HEK293T (cell line): ENCODE data around the gene XPR1.
"Not testable (repeated sequence)": the region's sequence is repeated elsewhere in the genome, so short reads cannot be mapped to it uniquely, and the experiment has no call there.

Source experiments
- CTCF ChIA-PET: fragments of 350-600 bp; formaldehyde crosslinking; extraction: SDS; loops from one replicate; lab custom pipeline; 2021; ENCODE audit warnings: antibody characterized with exemption, inconsistent platforms; lab: Yijun Ruan, JAX
- POLR2A ChIA-PET: fragments of 350-600 bp; formaldehyde crosslinking; extraction: SDS; loops from one replicate; lab custom pipeline; 2020; ENCODE audit warnings: antibody characterized with exemption, inconsistent platforms; lab: Yijun Ruan, JAX
- DNase-seq: peaks from one replicate; pipeline ENCODE4 v3.0.0; 2012; ENCODE audit warnings: mixed read lengths; ENCODE audit errors: extremely low spot score
- ARNT ChIP-seq: fragments of 450-650 bp; IDR thresholded peaks from 2 replicates; pipeline ENCODE4 v1.6.1; 2017; ENCODE audit warnings: mild to moderate bottlenecking
- BHLHE40 ChIP-seq: fragments of 450-650 bp; IDR thresholded peaks from 2 replicates; pipeline ENCODE4 v1.6.1; 2016; ENCODE audit warnings: mild to moderate bottlenecking, moderate library complexity, borderline replicate concordance
- CTBP1 ChIP-seq: fragments of 450-650 bp; IDR thresholded peaks from 2 replicates; pipeline ENCODE4 v1.6.1; 2016; ENCODE audit warnings: borderline replicate concordance
- ELF4 ChIP-seq: fragments of 450-650 bp; IDR thresholded peaks from 2 replicates; pipeline ENCODE4 v1.6.1; 2017; ENCODE audit warnings: antibody characterized with exemption
- FOXA1 ChIP-seq: fragments of 450-650 bp; IDR thresholded peaks from 2 replicates; pipeline ENCODE4 v1.6.1; 2016; ENCODE audit warnings: mild to moderate bottlenecking
- FOXK2 ChIP-seq: fragments of 450-650 bp; IDR thresholded peaks from 2 replicates; pipeline ENCODE4 v1.6.1; 2016; ENCODE audit warnings: mild to moderate bottlenecking
- FOXM1 ChIP-seq: fragments of 450-650 bp; IDR thresholded peaks from 2 replicates; pipeline ENCODE4 v1.6.1; 2017; ENCODE audit warnings: mild to moderate bottlenecking, borderline replicate concordance
- HDGF ChIP-seq: fragments of 450-650 bp; IDR thresholded peaks from 2 replicates; pipeline ENCODE4 v1.6.1; 2017; ENCODE audit warnings: antibody characterized with exemption, borderline replicate concordance
- L3MBTL2 ChIP-seq: fragments of 450-650 bp; conservative IDR thresholded peaks from 2 replicates; pipeline ENCODE4 v1.6.1; 2016; ENCODE audit warnings: mild to moderate bottlenecking
- LEF1 ChIP-seq: fragments of 450-650 bp; IDR thresholded peaks from 2 replicates; pipeline ENCODE4 v1.6.1; 2017; ENCODE audit warnings: mild to moderate bottlenecking, borderline replicate concordance
- NFRKB ChIP-seq: fragments of 450-650 bp; IDR thresholded peaks from 2 replicates; pipeline ENCODE4 v1.6.1; 2016; ENCODE audit warnings: mild to moderate bottlenecking, moderate library complexity
- PKNOX1 ChIP-seq: fragments of 450-650 bp; IDR thresholded peaks from 2 replicates; pipeline ENCODE4 v1.6.1; 2016
- SP1 ChIP-seq: fragments of 450-650 bp; IDR thresholded peaks from 2 replicates; pipeline ENCODE4 v1.6.1; 2017
- SUZ12 ChIP-seq: fragments of 450-650 bp; IDR thresholded peaks from 2 replicates; pipeline ENCODE4 v1.6.1; 2016; ENCODE audit warnings: mild to moderate bottlenecking
- TARDBP ChIP-seq: fragments of 450-650 bp; IDR thresholded peaks from 2 replicates; pipeline ENCODE4 v1.6.1; 2016
- ZNF384 ChIP-seq: fragments of 450-650 bp; IDR thresholded peaks from 2 replicates; pipeline ENCODE4 v1.6.1; 2016

The XPR1 gene

DNA sequence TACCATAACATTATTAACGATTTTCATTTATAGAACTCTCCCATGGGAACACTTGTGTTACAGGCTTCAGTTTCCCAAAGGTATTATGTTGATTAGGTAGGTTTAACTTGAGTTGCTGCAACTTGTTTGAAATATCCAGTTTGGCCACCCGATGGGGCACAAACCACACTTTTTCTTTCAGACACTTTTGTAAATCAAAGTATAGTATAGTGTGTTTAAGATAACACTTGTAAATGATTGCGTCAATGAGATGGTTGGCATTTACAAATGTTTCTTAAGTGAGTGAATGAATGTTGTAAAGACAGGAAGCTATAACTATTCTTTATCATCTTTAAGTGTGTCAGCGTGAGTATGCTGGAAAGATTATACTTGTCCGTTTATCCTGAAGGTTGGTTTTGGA, 4.3 kb downstream of the XPR1 start:
- CTCF ChIA-PET = interaction anchor here (1.9 kb wide), 1 partner anchor 225 kb away, joined by 7 read pairs; no protein-coding TSS in a partner anchor

GRCh38 chr1:180639871-180640270, 8.0 kb downstream of the XPR1 start:
- no peak for DNase-seq
- POLR2A ChIA-PET = no interaction called here
- TF ChIP-seq SP1 = no peak
- no peak for TF ChIP-seq ARNT
- no peak for TF ChIP-seq FOXK2
- TF ChIP-seq FOXM1 = no peak
- no peak for TF ChIP-seq FOXA1
- no peak for TF ChIP-seq SUZ12
- TF ChIP-seq ELF4 = no peak
- TF ChIP-seq ZNF384 = no peak
- TF ChIP-seq BHLHE40 = no peak
- TF ChIP-seq L3MBTL2 = no peak
- CTCF ChIA-PET = no interaction called here

More for the DNA sequence above, 4.3 kb downstream of the XPR1 start:
- POLR2A ChIA-PET = no interaction called here
- no peak for DNase-seq
- no peak for TF ChIP-seq LEF1
- no peak for TF ChIP-seq NFRKB
- TF ChIP-seq SP1 = no peak
- no peak for TF ChIP-seq FOXM1
- TF ChIP-seq PKNOX1 = no peak
- no peak for TF ChIP-seq L3MBTL2
- TF ChIP-seq BHLHE40 = no peak
- no peak for TF ChIP-seq ZNF384
- TF ChIP-seq FOXK2 = no peak
- no peak for TF ChIP-seq CTBP1
- no peak for TF ChIP-seq TARDBP
- TF ChIP-seq SUZ12 = no peak
- no peak for TF ChIP-seq FOXA1
- no peak for TF ChIP-seq ELF4

DNA sequence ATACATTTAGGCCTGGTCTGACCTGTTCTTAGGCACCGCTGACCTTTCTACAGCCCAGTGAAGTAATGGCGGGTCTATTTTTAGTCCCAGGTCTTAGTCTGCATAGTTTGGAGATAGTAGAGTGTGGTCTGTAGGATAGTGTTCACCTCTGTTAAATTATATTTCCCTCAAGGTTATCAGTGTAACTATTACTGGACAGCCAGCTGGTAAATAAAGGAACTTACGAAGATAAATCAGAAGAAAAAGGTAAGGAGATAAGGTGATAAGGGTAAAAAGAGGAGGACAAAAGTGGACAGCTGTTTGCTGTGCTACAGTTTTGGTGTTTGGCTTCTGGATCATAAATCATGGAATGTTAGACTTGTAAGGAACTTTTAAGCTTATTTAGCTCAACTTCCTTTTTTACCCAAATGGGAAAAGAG, 8.7 kb downstream of the XPR1 start:
- ChIA-PET CTCF (no interaction called here), POLR2A (no interaction called here)
- TF ChIP-seq PKNOX1 (no peak), FOXA1 (no peak), NFRKB (no peak), ARNT (no peak), FOXK2 (no peak), LEF1 (no peak), TARDBP (no peak), HDGF (no peak), FOXM1 (no peak), BHLHE40 (no peak), L3MBTL2 (no peak), SUZ12 (no peak), ZNF384 (no peak), CTBP1 (no peak), SP1 (no peak), ELF4 (no peak)
- no peak for DNase-seq

GRCh38 chr1:180641662-180642061, 9.8 kb downstream of the XPR1 start:
- TF ChIP-seq FOXK2 = no peak
- DNase-seq = no peak
- POLR2A ChIA-PET = no interaction called here
- CTCF ChIA-PET = no interaction called here

DNA sequence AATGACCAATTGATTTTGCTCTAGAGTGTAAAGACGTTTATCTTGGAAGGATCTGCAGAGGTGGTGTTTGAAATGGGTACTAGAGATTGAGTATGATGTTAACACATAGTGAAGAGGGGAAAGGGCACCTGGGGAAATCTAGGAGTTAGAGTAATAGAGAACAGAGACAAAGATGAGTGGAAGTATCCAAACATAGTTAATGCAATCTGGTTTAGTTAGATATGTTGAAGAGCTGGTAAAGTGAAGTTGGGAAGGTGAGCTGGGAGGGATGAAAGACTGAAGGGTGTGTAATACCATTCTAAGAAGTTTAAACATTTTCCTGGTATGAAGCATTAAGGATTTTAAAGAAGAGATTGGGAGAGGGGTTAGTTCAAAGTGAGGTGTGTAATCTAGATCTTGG, 11.0 kb downstream of the XPR1 start:
- no peak for TF ChIP-seq L3MBTL2
- no peak for TF ChIP-seq CTBP1
- no peak for TF ChIP-seq FOXA1
- TF ChIP-seq ELF4 = no peak
- TF ChIP-seq ARNT = no peak
- TF ChIP-seq SP1 = no peak
- no peak for TF ChIP-seq HDGF
- TF ChIP-seq FOXM1 = no peak
- no peak for TF ChIP-seq NFRKB
- TF ChIP-seq LEF1 = no peak
- no peak for TF ChIP-seq BHLHE40
- no peak for TF ChIP-seq TARDBP
- no peak for TF ChIP-seq FOXK2
- CTCF ChIA-PET = interaction anchor here (0.7 kb wide), 1 partner anchor 412 kb away, joined by 3 read pairs; no protein-coding TSS in a partner anchor
- POLR2A ChIA-PET = no interaction called here
- no peak for DNase-seq

DNA sequence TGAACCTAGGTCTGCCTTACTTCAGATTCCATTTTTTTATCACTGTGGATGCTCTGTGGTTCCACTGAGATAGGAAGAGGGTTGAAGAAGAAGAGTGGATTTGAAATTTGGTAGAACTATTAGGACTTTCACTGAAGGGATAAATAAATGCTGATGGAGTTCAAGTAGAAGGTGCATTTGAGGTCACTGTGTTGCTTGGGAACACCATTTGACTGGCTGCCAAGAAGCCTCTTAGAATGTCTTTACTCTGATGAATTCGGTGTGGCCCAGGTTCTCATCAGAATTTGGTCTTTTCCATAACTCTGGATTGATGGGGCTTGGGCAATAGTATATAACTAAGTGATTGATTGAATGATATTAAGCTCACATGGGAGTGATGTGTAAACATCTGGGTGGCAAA, 11.9 kb downstream of the XPR1 start:
- POLR2A ChIA-PET = no interaction called here
- no peak for DNase-seq
- TF ChIP-seq SP1 = no peak
- TF ChIP-seq LEF1 = no peak
- CTCF ChIA-PET = no interaction called here

GRCh38 chr1:180644526-180645192, 12.8 kb downstream of the XPR1 start:
- no peak for TF ChIP-seq TARDBP
- no peak for TF ChIP-seq L3MBTL2
- TF ChIP-seq FOXA1 = no peak
- TF ChIP-seq SUZ12 = no peak
- TF ChIP-seq PKNOX1 = no peak
- TF ChIP-seq ZNF384 = no peak
- TF ChIP-seq LEF1 = no peak
- TF ChIP-seq ELF4 = no peak
- no peak for TF ChIP-seq BHLHE40
- no peak for TF ChIP-seq SP1
- TF ChIP-seq HDGF = no peak
- no peak for TF ChIP-seq CTBP1
- no peak for TF ChIP-seq NFRKB
- TF ChIP-seq ARNT = no peak
- no peak for TF ChIP-seq FOXM1
- TF ChIP-seq FOXK2 = no peak
- no peak for DNase-seq
- ChIA-PET POLR2A (no interaction called here), CTCF (interaction anchor here (0.7 kb wide), 1 partner anchor 397 kb away, joined by 3 read pairs; no protein-coding TSS in a partner anchor)

DNA sequence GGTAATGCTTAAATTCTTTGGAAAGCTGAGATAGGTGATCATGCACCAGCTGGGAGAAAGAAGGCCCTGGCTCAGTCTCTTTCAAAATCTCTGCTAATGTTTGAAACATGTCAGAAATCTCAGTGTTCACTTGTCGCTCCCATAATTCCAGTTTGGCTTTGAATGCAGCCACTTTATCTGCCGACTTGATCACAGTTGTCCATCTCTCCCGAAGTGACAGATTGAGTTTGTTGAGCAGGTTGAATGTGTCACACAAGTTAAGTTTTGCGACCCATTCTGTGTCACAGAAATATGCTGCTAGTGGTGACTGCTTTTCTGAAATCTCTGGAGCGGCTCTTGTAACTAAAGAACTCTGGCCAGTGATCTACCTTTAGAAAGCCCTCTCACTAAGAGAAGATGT, 13.4 kb downstream of the XPR1 start:
- POLR2A ChIA-PET, DNase-seq: not testable (repeated sequence)
- CTCF ChIA-PET = interaction anchor here (0.7 kb wide), 1 partner anchor 396 kb away, joined by 3 read pairs; no protein-coding TSS in a partner anchor
